Measurements from ENCODE around the gene SMARCD3.

- TF ChIP-seq, protein P1, sequence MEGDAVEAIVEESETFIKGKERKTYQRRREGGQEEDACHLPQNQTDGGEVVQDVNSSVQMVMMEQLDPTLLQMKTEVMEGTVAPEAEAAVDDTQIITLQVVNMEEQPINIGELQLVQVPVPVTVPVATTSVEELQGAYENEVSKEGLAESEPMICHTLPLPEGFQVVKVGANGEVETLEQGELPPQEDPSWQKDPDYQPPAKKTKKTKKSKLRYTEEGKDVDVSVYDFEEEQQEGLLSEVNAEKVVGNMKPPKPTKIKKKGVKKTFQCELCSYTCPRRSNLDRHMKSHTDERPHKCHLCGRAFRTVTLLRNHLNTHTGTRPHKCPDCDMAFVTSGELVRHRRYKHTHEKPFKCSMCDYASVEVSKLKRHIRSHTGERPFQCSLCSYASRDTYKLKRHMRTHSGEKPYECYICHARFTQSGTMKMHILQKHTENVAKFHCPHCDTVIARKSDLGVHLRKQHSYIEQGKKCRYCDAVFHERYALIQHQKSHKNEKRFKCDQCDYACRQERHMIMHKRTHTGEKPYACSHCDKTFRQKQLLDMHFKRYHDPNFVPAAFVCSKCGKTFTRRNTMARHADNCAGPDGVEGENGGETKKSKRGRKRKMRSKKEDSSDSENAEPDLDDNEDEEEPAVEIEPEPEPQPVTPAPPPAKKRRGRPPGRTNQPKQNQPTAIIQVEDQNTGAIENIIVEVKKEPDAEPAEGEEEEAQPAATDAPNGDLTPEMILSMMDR (conservative IDR thresholded peaks at IDR 0.05): no peak
- no peak for TF ChIP-seq ZFX (IDR thresholded peaks at IDR 0.05)
These were observed 8.0 kb downstream of the SMARCD3 start for GRCh38 chr7:151240536-151240935.

Data from C4-2B (cell line).